IMR-90 (cell line): ENCODE results near the gene SCAMP1. TPM values are rescaled to one million over a fixed set of nuclear protein-coding genes. Genes with fewer than 3 reads are reported as not detected.

Source experiments
- ATAC-seq: fragments of 200-7000 bp; cut with Tn5 transposase; 2 replicates; pipeline ENCODE4 v1.9.1; 2020; ENCODE audit warnings: low read depth, mild to moderate bottlenecking, moderate library complexity
- BruUV-seq: library from RNA; stranded (reverse); fragments of 400-500 nt; replicated peaks from 2 replicates; lab custom pipeline; 2021; lab: Mats Ljungman, UMichigan
- CTCF ChIA-PET: fragments of 300-600 bp; formaldehyde crosslinking; extraction: SDS; loops from one replicate; lab custom pipeline; 2021; ENCODE audit warnings: antibody characterized with exemption; lab: Yijun Ruan, JAX
- POLR2A ChIA-PET: fragments of 300-600 bp; sonication (Branson Sonifier 250); formaldehyde crosslinking; loops from one replicate; lab custom pipeline; 2022; ENCODE audit warnings: antibody characterized with exemption; ENCODE audit not compliant: unreplicated experiment; lab: Charles Lee
- DNase-seq: peaks from one replicate; pipeline ENCODE4 v3.0.0; 2013
- H2AFZ ChIP-seq: replicated peaks from 2 replicates; pipeline ENCODE3; 2013; ENCODE audit warnings: low read length, mild to moderate bottlenecking; ENCODE audit not compliant: poor library complexity
- H2AK5ac ChIP-seq: 2 replicates; pipeline ENCODE4 v1.6.1; 2013; ENCODE audit warnings: low read depth, low read length, inconsistent platforms
- H2AK9ac ChIP-seq: replicated peaks from 2 replicates; pipeline ENCODE3; 2013; ENCODE audit warnings: mild to moderate bottlenecking, low read depth, low read length, moderate library complexity; ENCODE audit not compliant: poor library complexity
- H2BK120ac ChIP-seq: 2 replicates; pipeline ENCODE4 v1.6.1; 2013; ENCODE audit warnings: low read depth, low read length, inconsistent platforms
- H2BK15ac ChIP-seq: 3 replicates; pipeline ENCODE4 v1.6.1; 2013; ENCODE audit warnings: low read depth, low read length, inconsistent platforms
- H2BK20ac ChIP-seq: 2 replicates; pipeline ENCODE4 v1.6.1; 2013; ENCODE audit warnings: low read depth, mild to moderate bottlenecking, inconsistent platforms, low read length, moderate library complexity
- H2BK5ac ChIP-seq: 2 replicates; pipeline ENCODE4 v1.6.1; 2013; ENCODE audit warnings: mild to moderate bottlenecking, low read depth, low read length, inconsistent platforms; ENCODE audit not compliant: poor library complexity, severe bottlenecking
- H3K14ac ChIP-seq: replicated peaks from 2 replicates; pipeline ENCODE4 v1.6.1; 2013; ENCODE audit warnings: low read depth, low read length, inconsistent platforms
- H3K18ac ChIP-seq: 2 replicates; pipeline ENCODE4 v1.6.1; 2013; ENCODE audit warnings: low read depth, low read length, control low read depth
- H3K23ac ChIP-seq: 2 replicates; pipeline ENCODE4 v1.6.1; 2013; ENCODE audit warnings: low read depth, low read length, inconsistent platforms
- H3K27ac ChIP-seq: 2 replicates; pipeline ENCODE4 v1.5.1; 2013; ENCODE audit warnings: mild to moderate bottlenecking, control low read depth, low read length; ENCODE audit not compliant: insufficient read depth
- H3K27me3 ChIP-seq: 2 replicates; pipeline ENCODE4 v1.6.1; 2013; ENCODE audit warnings: low read length; ENCODE audit not compliant: control insufficient read depth, insufficient read depth
- H3K36me3 ChIP-seq: 2 replicates; pipeline ENCODE4 v1.6.1; 2013; ENCODE audit warnings: low read length, mixed read lengths; ENCODE audit not compliant: control insufficient read depth, insufficient read depth
- H3K4ac ChIP-seq: 2 replicates; pipeline ENCODE4 v1.6.1; 2013; ENCODE audit warnings: low read depth, low read length, inconsistent platforms
- H3K4me1 ChIP-seq: 2 replicates; pipeline ENCODE4 v1.6.1; 2013; ENCODE audit warnings: low read length, mixed read lengths; ENCODE audit not compliant: control insufficient read depth, insufficient read depth
- H3K4me2 ChIP-seq: 2 replicates; pipeline ENCODE4 v1.6.1; 2013; ENCODE audit warnings: low read depth, mild to moderate bottlenecking, control low read depth, low read length, moderate library complexity
- H3K4me3 ChIP-seq: 2 replicates; pipeline ENCODE4 v1.5.1; 2013; ENCODE audit warnings: low read depth, mild to moderate bottlenecking, control low read depth, low read length, moderate library complexity; ENCODE audit not compliant: insufficient read depth
- H3K56ac ChIP-seq: 2 replicates; pipeline ENCODE4 v1.6.1; 2013; ENCODE audit warnings: low read length, inconsistent platforms; ENCODE audit not compliant: insufficient read depth; ENCODE audit errors: extremely low read depth
- H3K79me1 ChIP-seq, 2 experiments: 2 replicates each; pipeline ENCODE4 v1.6.1; 2013; ENCODE audit warnings: low read length in 2 of 2, inconsistent platforms in 1 of 2, low read depth in 1 of 2
- H3K9ac ChIP-seq: 2 replicates; pipeline ENCODE4 v1.6.1; 2013; ENCODE audit warnings: low read depth, low read length, control low read depth
- H3K9me1 ChIP-seq: 2 replicates; pipeline ENCODE4 v1.6.1; 2013; ENCODE audit warnings: low read length, inconsistent platforms; ENCODE audit not compliant: insufficient read depth
- H3K9me3 ChIP-seq: 2 replicates; pipeline ENCODE4 v1.6.1; 2013; ENCODE audit warnings: low read length; ENCODE audit not compliant: control insufficient read depth, insufficient read depth
- H4K20me1 ChIP-seq: 2 replicates; pipeline ENCODE4 v1.6.1; 2013; ENCODE audit warnings: low read length, inconsistent platforms; ENCODE audit not compliant: insufficient read depth
- H4K5ac ChIP-seq: 2 replicates; pipeline ENCODE4 v1.6.1; 2013; ENCODE audit warnings: mild to moderate bottlenecking, low read depth, low read length, control low read depth
- H4K8ac ChIP-seq, 2 experiments: 2 replicates each; pipeline ENCODE4 v1.6.1; 2013; ENCODE audit warnings: low read depth in 2 of 2, low read length in 2 of 2, control low read depth in 1 of 2, inconsistent platforms in 1 of 2
- H4K91ac ChIP-seq: 2 replicates; pipeline ENCODE4 v1.6.1; 2013; ENCODE audit warnings: low read depth, low read length, inconsistent platforms; ENCODE audit not compliant: insufficient read depth
- FOS ChIP-seq: fragments of 150-350 bp; IDR thresholded peaks from 2 replicates; pipeline ENCODE4 v1.6.1; 2016; ENCODE audit warnings: low read depth, low read length
- RAD21 ChIP-seq: IDR thresholded peaks from 2 replicates; pipeline ENCODE4 v1.6.1; 2012; ENCODE audit warnings: low read length, improper control_type of control experiment
- dilution Hi-C: fragments of 300-500 bp; cut with HindIII; formaldehyde crosslinking; loops from one replicate; pipeline ENCODE4 v1.14.3; 2018; ENCODE audit warnings: low sequenced_read_pairs; ENCODE audit not compliant: unreplicated experiment
- in situ Hi-C: fragments of 300-500 bp; cut with MboI; formaldehyde crosslinking; loops from 3 replicates; pipeline ENCODE4 v1.14.3; 2019; ENCODE audit warnings: low sequenced_read_pairs, inconsistent platforms, mixed read lengths
- intact Hi-C: fragments of 100-400 bp; cut with micrococcal nuclease; formaldehyde crosslinking; loops from 2 replicates; pipeline ENCODE4 v1.10.0; 2022
- polyA plus RNA-seq, 3 experiments: library from polyadenylated mRNA; depleted of rRNA; stranded (reverse); fragments of >200 nt; gene quantifications; 2 replicates each; pipeline ENCODE4 v1.2.3, GENCODE V29; 2012; ENCODE audit warnings: low replicate concordance in 1 of 3
- total RNA-seq: library from RNA; depleted of rRNA; stranded (reverse); fragments of >200 nt; gene quantifications from 2 replicates; pipeline ENCODE4 v1.2.3, GENCODE V29; 2012

SCAMP1 gene
- total and polyA plus RNA-seq, 2 of the 4 experiments (the other 2 are of a cell fraction) = 13.5 to 114 TPM

DNA sequence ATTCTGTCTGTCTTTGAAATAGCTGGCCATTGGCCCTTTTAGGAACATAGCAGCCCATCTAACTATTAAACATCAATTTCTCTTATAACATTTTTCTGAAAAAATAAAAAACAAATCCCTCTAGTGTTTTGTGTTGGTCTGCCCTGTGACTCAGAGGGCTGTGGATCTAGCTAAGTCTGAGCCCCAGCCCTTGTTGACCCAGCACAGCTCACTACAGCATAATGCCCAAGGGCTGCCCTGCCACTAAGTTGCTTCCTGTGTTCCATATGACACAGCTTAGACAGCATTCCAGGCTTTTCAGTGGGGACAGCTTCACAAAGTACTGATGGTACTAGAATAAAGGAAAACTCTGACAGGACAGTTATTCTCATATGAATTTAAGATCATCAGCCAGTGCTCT, 136.0 kb downstream of the SCAMP1 start:
- in situ Hi-C loops = no loop called here
- H3K4me1 ChIP-seq = peaks cover 18% of the 10 kb centered on the region
- no peak overlapping the region for H3K27ac ChIP-seq

More for the DNA sequence above, 136.0 kb downstream of the SCAMP1 start:
- H3K4me3 ChIP-seq = no peak overlapping the region
- ATAC-seq (peak; percentile 88), DNase-seq (peak; percentile 67)
- H3K18ac ChIP-seq = no peak overlapping the region
- peaks cover 9% of the 10 kb centered on the region; the same call in 1 of the 2 replicates for H3K36me3 ChIP-seq
- H3K9ac ChIP-seq = no peak overlapping the region
- H4K91ac ChIP-seq = no peak overlapping the region
- no peak overlapping the region for H3K56ac ChIP-seq
- peaks cover 49 to 85% of the 10 kb centered on the region in 2 experiments for H3K79me1 ChIP-seq
- peak overlapping the region; percentile 22 for H2AK9ac ChIP-seq
- BruUV-seq = no TSS peak
- peak overlapping the region; percentile 38 for H2AFZ ChIP-seq
- H4K5ac ChIP-seq = no peak overlapping the region
- no peak overlapping the region for H3K23ac ChIP-seq
- no peak overlapping the region for H2BK15ac ChIP-seq
- CTCF ChIA-PET = no interaction called here
- no peaks in the 10 kb centered on the region for H3K9me3 ChIP-seq
- H2BK120ac ChIP-seq = no peak overlapping the region
- H2AK5ac ChIP-seq = no peak overlapping the region
- no peak overlapping the region for H3K4me2 ChIP-seq
- peaks cover 22% of the 10 kb centered on the region for H3K9me1 ChIP-seq
- no peak overlapping the region; the same call in 1 of the 2 replicates for H2BK20ac ChIP-seq
- dilution Hi-C loops = no loop called here
- no peaks in the 10 kb centered on the region for H3K27me3 ChIP-seq
- H4K8ac ChIP-seq = no peak overlapping the region
- intact Hi-C loops = no loop called here
- no peak overlapping the region for H2BK5ac ChIP-seq
- peak overlapping the region; percentile 21; the same call in 1 of the 2 replicates for H3K14ac ChIP-seq
- TF ChIP-seq RAD21 (0 out of 2 replicates have a peak, but pooled peaks have one; percentile 8), FOS (no peak)
- no peak overlapping the region for H3K4ac ChIP-seq
- POLR2A ChIA-PET = interaction anchor here (0.7 to 1.0 kb wide), 2 partner anchors 8 to 173 kb away, joined by 3 to 4 read pairs; no protein-coding TSS in a partner anchor
- H4K20me1 ChIP-seq = peaks cover 47% of the 10 kb centered on the region
